Stimulated activated CD4-positive, alpha-beta T cell treated with anti-CD3 and anti-CD28 coated beads, Interleukin-4, amount 100 ng/mL, for 4 hours (primary cell): ENCODE results near the gene KCTD16.

ENCODE experiments used
- DNase-seq, 2 experiments: peaks; one replicate each; pipeline ENCODE4 v3.0.0-alpha.2; 2020

The KCTD16 gene

GRCh38 chr5:144210655-144211054 lies 40.0 kb downstream of the KCTD16 start:
- DNase-seq = no peak

- DNase-seq = no peak
Measured at GRCh38 chr5:144219869-144220268, 49.2 kb downstream of the KCTD16 start.

GRCh38 chr5:144227363-144227999 lies 56.8 kb downstream of the KCTD16 start:
- no peak for DNase-seq

GRCh38 chr5:144230806-144231205 lies 60.1 kb downstream of the KCTD16 start:
- no peak for DNase-seq

GRCh38 chr5:144232285-144232684 lies 61.6 kb downstream of the KCTD16 start:
- DNase-seq = no peak

GRCh38 chr5:144236499-144236898 lies 65.8 kb downstream of the KCTD16 start:
- no peak for DNase-seq

GRCh38 chr5:144237851-144238250 lies 67.2 kb downstream of the KCTD16 start:
- no peak for DNase-seq

- no peak for DNase-seq
Measured at GRCh38 chr5:144247131-144247530, 76.5 kb downstream of the KCTD16 start.

- DNase-seq = no peak
Measured at GRCh38 chr5:144248015-144248414, 77.3 kb downstream of the KCTD16 start.

GRCh38 chr5:144249755-144250464 lies 79.2 kb downstream of the KCTD16 start:
- no peak for DNase-seq

GRCh38 chr5:144254552-144254951 lies 83.9 kb downstream of the KCTD16 start:
- DNase-seq = no peak

GRCh38 chr5:144260121-144260520 lies 89.4 kb downstream of the KCTD16 start:
- DNase-seq = no peak

- no peak for DNase-seq
Measured at GRCh38 chr5:144265643-144266247, 95.1 kb downstream of the KCTD16 start.

GRCh38 chr5:144267961-144268513 lies 97.4 kb downstream of the KCTD16 start:
- DNase-seq = no peak

- no peak for DNase-seq
Measured at GRCh38 chr5:144273232-144274027, 102.8 kb downstream of the KCTD16 start.

GRCh38 chr5:144275329-144275728 lies 104.7 kb downstream of the KCTD16 start:
- DNase-seq = no peak

- no peak for DNase-seq
Measured at GRCh38 chr5:144276034-144276822, 105.6 kb downstream of the KCTD16 start.

- DNase-seq = no peak
Measured at GRCh38 chr5:144281784-144282183, 111.1 kb downstream of the KCTD16 start.

- no peak for DNase-seq
Measured at GRCh38 chr5:144284036-144284435, 113.4 kb downstream of the KCTD16 start.

GRCh38 chr5:144284931-144285502 lies 114.3 kb downstream of the KCTD16 start:
- no peak for DNase-seq

- DNase-seq = no peak
Measured at GRCh38 chr5:144289277-144289676, 118.6 kb downstream of the KCTD16 start.

GRCh38 chr5:144292029-144292428 lies 121.4 kb downstream of the KCTD16 start:
- DNase-seq = no peak
